ENCODE measurements around the gene SAMD5. TPM values are rescaled to one million over a fixed set of nuclear protein-coding genes. Genes with fewer than 3 reads are reported as not detected.

SAMD5 gene
- total and polyA plus RNA-seq, 10 of the 15 experiments (the other 5 are each of a cell fraction or from before 2014, with no cell fraction given): 0.01 to 0.23 (median 0.05) TPM; not detected in 5

GRCh38 chr6:147546501-147547368 lies 38.2 kb downstream of the SAMD5 start:
- ATAC-seq: no peak
- Histone ChIP-seq H3K4me1 (ENCODE audit: control insufficient read depth, insufficient read depth, low read length) (no peaks in the 10 kb centered on the region), H3K79me2 (ENCODE audit: control insufficient read depth, insufficient read depth, low read length) (no peaks in the 10 kb centered on the region), H4K20me1 (ENCODE audit: control insufficient read depth, insufficient read depth) (no peaks in the 10 kb centered on the region), H3K4me2 (ENCODE audit: control insufficient read depth, insufficient read depth) (no peak overlapping the region), H3K9me3 (replicated peaks; ENCODE audit: control insufficient read depth, insufficient read depth, low read length) (no peaks in the 10 kb centered on the region), H3K27me3 (replicated peaks in 1 of 2; ENCODE audit: control insufficient read depth in 2 of 2, insufficient read depth in 2 of 2, low read length in 1 of 2) (no peaks in the 10 kb centered on the region), H3K4me3 (no peak overlapping the region), H3K27ac (ENCODE audit: control insufficient read depth, insufficient read depth) (no peak overlapping the region), H3K36me3 (ENCODE audit: control insufficient read depth in 2 of 2, insufficient read depth in 2 of 2, low read length in 1 of 2) (no peaks in the 10 kb centered on the region), H2AFZ (ENCODE audit: control insufficient read depth, low read depth, low read length) (no peak overlapping the region), H3K9ac (ENCODE audit: control insufficient read depth, insufficient read depth, low read length) (no peak overlapping the region)
- SMC1A ChIA-PET (ENCODE audit: uncharacterized antibody, unreplicated experiment): no interaction called here
- BruUV-seq (replicated peaks): no TSS peak
- in situ Hi-C loops (cut with MboI) (no loop called here), intact Hi-C loops (cut with micrococcal nuclease; ENCODE audit: unreplicated experiment) (no loop called here)
- WGBS (ENCODE audit: insufficient coverage, insufficient replicate concordance, low lambda C conversion rate, missing lambda C conversion rate): 60% methylated on average over 6 of the region's 6 CpGs
- DNase-seq (ENCODE audit: low read depth, low spot score): no peak
- POLR2A ChIA-PET: no interaction called here
- RAD21 ChIA-PET (ENCODE audit: unreplicated experiment): no interaction called here
- no peak for FAIRE-seq
- CTCF ChIA-PET: no interaction called here
- TF ChIP-seq IRF4 (IDR thresholded peaks at IDR 0.05; ENCODE audit: low read depth, low read length) (no peak), STAT3 (IDR thresholded peaks at IDR 0.05; ENCODE audit: low read depth, low read length) (no peak), HSF1 (IDR thresholded peaks at IDR 0.05; ENCODE audit: low read depth, low read length) (no peak), ZNF687 (IDR thresholded peaks at IDR 0.05) (no peak), IRF5 (IDR thresholded peaks at IDR 0.05; ENCODE audit: borderline replicate concordance) (no peak), MXI1 (IDR thresholded peaks at IDR 0.05; ENCODE audit: low read depth, low read length) (no peak), CREB1 (IDR thresholded peaks at IDR 0.05; ENCODE audit: low read depth) (no peak), RFX5 (IDR thresholded peaks at IDR 0.05; ENCODE audit: low read depth, low read length) (no peak), MEF2A (IDR thresholded peaks at IDR 0.05; ENCODE audit: insufficient read depth, low read depth, low read length) (no peak), FOS (IDR thresholded peaks at IDR 0.05; ENCODE audit: borderline replicate concordance, extremely low read depth, insufficient read length) (no peak), HDAC6 (IDR thresholded peaks at IDR 0.05; ENCODE audit: unreplicated experiment) (no peak)
- TF ChIP-seq, protein P1, sequence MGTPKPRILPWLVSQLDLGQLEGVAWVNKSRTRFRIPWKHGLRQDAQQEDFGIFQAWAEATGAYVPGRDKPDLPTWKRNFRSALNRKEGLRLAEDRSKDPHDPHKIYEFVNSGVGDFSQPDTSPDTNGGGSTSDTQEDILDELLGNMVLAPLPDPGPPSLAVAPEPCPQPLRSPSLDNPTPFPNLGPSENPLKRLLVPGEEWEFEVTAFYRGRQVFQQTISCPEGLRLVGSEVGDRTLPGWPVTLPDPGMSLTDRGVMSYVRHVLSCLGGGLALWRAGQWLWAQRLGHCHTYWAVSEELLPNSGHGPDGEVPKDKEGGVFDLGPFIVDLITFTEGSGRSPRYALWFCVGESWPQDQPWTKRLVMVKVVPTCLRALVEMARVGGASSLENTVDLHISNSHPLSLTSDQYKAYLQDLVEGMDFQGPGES (IDR thresholded peaks at IDR 0.05): no peak
